GM21576 (cell line): ENCODE data around the gene ROR2.

Source experiments
- ATAC-seq: cut with Tn5 transposase; IDR thresholded peaks from one replicate; pipeline ENCODE4 v1.9.1; 2021; ENCODE audit warnings: mild to moderate bottlenecking, moderate library complexity; ENCODE audit not compliant: unreplicated experiment

Gene ROR2

DNA sequence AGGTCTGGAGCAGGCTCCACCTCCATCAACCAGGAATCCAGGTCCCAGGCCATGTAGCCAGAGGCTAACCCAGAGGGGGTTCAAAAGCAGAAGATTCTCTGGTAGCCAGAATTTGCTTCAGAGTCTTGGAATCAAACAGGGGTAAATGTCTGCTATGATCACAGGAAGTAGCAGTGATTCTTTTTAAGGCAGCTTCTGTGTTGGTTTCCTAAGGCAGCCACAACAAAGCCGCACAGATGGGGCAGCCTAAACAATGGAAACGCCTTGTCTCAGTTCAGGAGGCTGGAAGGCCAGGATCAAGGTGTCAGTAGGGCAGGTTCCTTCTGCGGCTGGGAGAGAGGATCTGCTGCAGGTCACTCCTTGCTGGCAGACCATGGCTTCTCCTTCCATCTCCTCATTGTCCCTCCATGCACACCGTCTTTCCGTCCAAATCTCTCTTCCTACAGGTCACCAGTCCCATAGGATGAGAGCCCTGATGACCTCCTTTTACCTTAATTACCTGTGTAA lies 167.3 kb downstream of the ROR2 start:
- ATAC-seq = no peak

DNA sequence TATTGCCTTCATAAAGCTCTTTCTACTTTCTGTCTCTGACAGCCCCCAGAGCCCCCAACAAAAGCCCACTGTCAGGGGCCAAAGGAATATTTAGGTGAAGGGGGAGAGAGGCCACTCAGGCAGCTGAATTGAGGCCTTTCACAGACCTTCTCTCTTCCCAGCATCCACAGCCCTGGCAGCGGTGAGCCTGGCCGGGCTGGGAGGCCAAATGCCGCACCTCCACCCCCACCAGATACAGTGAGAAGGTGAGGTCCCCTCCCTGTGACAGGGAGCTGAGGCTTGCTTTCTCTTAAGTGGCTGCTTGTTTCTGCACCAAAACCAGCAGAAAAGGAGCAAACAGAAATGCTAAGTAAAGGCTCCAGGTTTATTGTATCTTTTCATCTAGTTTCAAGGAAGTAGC lies 168.1 kb downstream of the ROR2 start:
- no peak for ATAC-seq

DNA sequence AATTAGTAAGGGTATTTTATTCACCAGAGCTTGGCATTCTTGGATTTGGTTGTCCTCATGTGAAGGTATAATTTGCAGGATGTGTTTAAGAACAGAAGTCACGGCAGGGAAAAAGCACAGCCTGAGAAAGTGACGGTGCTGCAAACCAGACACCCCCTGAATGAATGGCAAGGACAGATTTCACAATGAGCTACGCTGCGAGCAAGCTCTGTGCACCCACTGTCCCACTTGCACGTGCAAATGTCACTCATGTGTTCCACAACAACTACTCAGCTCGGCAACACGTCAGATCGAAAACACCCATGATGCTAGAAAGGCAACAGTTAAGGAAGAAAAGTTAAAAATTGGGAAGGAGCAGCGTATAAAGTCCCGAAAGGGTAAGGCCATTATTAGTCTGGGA lies 168.9 kb downstream of the ROR2 start:
- no peak for ATAC-seq

DNA sequence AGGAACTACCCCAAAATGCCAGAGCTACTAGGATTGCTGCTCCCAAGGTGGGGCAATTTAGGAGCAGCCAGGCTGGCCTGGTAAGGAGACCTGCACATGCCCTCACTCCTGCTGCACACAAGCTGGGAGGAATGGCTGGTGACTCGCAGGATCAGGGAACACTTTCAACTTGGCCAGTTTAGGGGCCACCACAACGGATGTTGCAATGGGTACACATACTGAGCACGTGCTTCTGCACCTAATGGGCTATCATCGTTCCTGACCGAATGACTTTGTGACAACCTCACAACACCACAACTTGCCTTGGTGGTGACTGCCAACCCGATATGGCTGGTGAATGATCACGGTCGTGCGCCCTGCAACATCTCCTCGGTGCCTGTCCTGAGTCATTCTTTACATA lies 172.0 kb downstream of the ROR2 start:
- no peak for ATAC-seq

DNA sequence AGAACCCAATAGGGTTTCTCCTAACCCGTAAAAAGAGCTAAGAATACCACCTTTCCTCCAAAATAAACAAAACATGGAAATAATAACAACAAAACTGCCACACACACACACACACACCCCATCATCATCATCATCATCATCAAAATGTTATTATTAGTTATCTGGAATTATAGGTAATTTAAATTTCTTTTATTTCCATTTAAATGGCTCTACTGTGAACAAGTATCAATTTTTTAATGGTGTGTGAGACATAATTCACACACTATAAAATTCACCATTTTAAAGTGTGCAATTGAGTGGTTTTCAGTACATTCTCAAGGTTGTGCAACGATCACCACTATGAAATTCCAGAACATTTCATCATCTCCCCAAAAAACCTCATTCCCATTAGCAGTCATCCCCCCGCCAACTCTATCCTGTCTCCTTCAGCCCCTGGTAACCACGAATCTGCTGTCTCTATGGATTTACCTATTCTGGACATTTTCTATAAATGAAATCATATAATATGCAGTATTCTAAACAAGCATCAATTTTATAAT lies 172.7 kb downstream of the ROR2 start:
- ATAC-seq = no peak

DNA sequence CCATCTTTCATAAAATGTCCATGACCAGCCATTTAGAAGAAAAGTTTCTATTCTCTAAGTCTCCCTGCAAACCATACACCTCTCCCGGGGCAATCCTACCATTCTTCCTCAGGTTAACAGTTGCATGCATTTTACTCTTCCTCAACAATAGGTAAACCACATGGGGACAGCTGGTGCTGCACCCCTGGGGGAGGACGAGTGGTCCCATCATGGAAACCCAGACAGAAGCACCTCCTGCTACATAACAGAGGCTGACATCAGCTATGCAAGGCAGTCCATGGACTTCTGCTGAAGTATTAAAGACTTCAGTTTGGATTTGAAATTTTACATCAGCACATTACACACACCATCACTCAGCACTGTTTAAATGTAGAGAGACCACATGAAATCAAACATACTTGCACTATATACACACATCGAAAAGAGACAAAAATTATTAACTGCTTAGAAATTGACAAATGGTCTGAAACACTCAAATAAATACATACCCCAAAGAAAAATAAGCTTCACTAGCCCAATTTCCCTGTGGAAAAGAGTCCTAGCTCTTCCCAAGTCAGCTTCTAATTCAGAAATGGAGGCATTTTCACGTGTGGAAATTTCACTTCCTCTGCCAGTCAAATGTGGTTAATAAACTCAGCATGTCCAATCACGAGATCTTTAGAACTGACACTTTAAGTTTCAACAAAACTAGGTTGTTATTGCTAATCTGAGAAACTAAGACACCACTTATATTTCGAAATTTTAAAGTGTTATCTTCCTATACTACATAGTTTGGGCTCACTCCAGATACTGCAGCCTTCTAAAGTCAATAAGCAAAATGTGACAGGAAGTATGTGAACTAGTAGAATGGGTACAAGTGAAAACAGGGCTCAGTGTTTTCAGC lies 173.4 kb downstream of the ROR2 start:
- ATAC-seq = no peak

DNA sequence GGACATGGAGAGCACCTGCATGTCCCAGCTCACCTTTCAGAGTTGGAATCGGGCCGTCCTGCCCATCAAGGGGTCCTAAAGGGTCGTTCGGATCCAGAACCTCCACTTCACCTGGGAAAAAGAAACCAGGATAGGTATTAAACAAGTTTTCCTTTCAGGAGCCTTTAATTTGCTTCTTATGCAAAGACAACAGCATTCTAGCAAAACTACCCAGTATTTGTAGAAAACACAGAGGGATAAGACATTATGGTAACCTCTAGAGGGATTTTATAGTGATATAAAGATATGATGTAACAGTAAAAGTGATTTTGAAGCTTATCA lies 174.4 kb downstream of the ROR2 start:
- ATAC-seq = no peak

DNA sequence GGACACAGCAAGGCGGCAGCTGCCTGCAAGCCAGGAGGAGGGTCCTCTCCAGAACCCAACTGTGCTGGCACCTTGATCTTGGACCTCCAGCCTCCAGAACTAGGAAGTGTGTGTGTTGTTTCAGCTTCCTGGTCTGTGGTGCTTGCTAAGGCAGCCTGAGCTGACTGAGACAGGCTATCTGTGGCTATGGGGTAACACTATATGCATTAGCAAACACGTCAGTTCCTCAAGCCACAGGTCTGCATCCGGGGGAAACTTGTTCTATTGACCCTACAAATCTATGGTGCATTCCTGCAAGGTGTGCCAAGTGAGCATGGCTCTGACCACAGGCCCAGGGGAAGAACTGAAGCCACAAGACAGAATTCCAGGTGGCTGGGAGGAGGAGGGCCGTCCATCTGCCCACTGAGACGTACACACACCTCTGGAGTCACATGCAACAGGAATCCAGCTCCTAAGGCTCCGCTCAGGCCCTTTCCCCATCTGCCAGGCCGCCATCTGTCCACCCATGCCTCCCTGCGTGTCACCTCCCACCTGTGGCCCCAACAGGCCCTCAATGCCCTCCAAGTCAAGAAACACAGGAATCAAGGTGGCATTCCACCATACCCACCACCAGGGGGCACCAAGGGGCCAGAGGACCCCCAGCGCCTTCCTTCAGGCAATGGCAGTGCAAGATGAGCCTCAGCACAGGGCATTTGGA lies 174.9 kb downstream of the ROR2 start:
- ATAC-seq = no peak

DNA sequence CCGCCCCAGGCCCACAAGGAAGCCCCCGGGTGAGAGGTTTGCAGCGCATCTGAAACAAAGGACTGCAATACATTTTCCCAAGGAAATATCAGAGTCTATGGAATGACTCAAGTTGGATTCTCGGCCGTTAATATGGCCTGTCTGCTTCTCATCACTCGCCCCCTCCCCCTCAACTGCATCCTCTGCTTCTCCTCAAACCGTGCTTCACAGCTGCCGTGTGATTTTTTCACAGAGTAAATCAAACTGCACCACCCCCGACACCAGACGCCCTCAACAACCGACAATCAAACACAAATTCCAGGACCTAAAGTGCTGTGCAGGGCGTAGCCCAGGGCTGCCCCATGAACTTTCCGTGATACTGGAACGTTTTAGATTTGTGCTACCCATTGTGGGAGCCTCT lies 176.9 kb downstream of the ROR2 start:
- no peak for ATAC-seq

DNA sequence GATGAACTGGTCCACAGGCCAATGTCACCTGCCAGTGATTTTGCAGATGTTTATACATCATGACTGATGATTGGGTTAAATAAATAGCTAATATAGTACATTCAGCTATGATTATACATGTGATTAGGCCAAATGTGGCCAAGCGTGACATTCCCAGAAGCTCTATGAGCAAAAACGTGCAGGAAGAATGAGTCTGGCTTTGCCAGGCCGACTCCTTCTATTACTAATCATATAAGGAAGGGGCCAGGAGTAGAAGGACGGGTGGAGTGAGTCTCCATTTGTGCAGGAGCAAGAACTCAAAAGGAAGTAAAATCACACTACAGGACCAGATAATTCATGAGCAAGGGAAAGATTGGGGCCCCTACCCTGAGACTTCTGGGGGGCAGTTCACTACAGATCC lies 178.2 kb downstream of the ROR2 start:
- no peak for ATAC-seq

DNA sequence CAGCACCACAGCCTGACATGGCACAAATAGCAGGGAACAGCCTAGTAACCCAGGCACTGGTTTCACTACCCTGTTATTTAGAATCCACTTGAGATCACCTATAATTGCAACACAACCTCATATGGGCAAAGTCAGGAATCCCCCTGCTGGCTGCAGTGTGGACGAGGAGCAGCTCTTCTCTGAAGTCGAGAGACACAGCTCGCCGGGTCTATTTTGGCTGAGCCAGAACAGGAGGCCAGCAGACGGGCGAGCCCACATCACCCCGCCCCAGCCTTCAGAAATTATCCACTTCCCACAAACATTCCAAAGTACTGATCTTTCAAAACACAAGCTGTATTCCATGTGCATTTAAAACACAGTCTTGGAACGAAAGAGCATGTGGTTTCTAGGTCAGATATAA lies 179.0 kb downstream of the ROR2 start:
- no peak for ATAC-seq

DNA sequence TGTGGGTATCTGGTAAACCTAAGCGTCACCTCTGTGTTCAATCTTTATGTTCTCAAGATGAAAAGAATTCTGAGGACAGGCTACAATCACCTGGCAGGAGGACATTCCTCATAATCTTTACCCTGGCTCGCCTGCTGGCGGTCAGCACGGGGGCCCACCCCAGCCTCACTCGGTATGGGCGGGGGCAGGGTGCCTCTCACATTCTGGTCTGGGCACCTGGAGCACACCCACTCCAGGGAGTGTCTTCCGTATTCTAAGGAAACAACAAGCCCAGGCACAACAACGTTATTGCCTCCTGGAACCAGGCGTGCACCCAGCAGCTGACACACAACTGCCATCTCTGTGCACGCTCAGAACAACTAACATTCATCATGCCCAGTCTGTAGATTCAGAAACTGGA lies 179.8 kb downstream of the ROR2 start:
- ATAC-seq = no peak

DNA sequence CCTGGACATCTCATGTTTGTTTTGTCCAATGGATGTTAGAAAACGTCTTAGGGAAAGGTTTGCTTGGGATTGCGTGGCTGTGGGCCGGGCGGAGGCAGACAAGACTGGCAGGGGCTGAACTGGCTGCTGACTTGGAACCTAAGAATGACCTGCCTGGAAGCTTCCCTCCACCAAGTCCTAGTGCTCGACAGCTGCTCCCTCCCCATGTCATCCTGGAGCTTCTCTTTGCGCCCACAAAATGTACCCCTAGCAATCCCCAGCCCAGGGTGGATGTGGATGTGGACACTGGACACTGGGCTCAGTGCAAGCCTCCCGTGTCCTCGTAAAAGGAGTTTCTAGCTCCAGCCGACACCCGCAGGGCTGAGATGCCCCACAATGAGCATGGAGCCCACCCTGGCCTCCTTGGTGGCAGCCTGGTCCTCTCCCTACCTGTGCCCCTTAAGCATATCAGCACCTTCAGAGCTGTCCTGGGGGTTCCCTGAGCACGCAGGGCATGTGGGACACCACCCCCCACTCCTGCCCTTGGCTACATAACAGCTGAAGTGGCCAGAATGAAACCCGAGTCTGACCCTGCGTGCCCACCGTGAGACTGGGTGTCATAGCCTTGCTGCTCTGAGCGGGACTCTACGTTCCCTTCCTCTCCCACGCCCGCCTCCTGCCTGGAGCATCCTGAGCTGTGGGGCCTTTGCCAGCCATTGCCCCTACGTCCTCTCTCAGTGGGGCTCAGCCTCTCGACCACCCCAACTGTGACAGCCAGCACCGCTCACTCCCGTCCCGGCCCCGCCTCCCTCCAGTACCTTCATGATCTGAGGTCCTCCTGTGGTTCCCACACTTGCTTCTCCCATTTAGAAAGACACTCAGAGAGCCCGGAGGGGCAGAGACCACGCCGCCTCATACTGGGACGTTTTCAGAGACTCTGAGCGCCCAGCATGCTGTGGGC lies 180.8 kb downstream of the ROR2 start:
- no peak for ATAC-seq

DNA sequence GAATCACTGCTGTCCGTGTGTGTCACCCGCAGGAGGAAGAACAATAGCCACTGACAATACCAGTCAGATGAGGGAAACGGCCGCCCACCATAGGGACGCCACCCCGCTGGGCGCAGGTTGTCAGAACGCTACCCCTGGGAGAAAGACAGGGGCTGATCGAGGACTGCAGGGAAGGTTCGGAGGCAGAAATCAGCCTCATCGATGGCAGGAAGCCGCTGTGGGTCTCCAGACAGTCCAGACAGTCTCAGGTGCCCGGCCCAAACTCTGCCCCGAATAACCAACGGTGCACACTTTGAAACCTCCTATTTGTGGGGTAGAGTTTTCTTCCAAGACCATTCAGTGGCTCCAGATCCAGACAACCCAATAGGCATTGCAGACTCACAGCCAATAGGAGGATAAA lies 181.5 kb downstream of the ROR2 start:
- no peak for ATAC-seq

DNA sequence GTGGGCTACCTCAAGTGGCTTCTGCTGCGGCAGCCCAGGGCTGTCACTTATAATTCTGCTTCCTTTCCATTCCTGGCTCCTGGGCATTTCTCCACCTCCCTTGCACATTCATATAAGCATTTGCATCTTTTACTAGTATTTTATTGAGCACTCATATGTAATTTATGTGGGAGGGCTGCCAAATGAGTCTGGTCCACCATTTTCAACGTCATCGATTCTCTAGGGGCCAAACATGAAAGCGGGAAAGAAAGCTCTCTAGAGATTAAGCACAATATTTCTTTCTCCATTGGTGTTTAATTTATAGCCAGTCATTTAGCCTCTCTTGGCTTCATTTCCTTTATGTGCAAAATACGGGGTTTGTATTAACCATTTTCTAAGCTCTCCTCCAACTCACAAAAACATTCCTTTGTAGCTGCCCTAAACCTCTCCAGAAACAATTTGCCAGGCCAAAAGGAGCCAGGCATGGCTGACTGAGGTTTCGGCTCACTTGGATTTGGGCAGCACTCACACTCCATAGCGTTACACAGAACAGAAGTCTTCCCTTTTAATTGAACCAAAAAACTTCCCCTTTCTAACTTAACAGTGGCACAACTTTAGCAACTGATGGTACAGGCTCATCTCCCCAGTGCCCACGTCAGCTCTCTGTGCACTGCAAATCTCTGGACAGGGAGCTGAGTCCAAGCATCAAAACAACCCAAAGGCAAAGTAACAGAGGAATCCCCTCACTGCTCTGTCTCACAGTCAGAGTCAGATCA lies 183.5 kb downstream of the ROR2 start:
- no peak for ATAC-seq

DNA sequence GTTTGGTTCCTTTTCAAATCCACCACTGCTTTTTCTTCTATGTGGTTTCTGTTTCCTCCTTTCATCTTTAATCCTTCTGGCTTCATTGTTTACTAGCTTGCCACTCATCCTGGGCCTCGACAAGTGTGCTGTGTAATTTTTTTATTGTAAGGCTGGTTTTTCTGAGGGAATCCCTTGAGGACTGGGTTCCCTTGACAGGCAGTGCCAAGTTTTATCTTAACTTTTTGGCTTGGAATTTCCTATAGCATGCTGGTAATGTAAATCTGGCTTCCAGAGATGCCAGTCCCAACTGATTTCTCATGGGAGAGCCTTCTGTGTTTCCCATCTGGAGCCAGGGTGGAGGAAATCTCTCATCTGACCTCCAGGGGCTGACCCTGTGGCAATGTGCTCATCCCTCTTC lies 184.7 kb downstream of the ROR2 start:
- ATAC-seq = no peak

DNA sequence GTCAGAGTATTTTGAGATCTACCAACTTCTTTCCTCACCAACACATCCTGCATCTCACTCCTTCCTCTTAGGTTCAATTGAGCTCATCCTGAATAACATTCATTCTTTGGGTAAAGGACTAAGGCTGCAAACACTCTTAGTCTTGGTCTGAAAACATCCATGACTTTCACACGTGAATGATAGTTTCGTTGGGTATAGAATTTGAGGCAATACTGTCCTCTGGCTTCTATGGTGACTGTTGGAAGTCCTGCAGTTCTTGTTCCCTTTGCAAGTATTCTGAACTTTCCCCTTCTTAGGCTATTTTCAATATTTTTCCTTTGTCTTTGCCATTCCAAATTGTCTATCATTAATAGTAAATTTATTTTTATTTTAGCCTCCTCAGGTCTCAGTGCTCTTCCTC lies 185.4 kb downstream of the ROR2 start:
- no peak for ATAC-seq

DNA sequence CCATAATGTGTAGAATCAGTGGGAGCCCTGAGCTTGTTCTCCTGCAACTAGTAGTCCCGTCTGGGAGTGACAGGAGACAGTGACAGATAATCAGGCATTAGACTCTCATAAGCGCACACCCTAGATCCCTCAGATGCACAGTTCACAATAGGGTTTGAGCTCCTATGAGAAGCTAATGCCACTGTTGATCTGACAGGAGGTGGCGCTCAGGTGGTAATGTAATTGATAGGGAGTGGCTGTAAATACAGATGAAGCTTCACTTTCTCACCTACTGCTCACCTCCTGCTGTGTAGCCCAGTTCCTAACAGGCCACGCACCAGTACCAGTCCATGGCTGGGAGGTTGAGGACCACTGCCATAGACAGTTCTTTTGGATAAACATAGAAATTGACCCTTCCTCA lies 188.7 kb downstream of the ROR2 start:
- ATAC-seq = no peak

DNA sequence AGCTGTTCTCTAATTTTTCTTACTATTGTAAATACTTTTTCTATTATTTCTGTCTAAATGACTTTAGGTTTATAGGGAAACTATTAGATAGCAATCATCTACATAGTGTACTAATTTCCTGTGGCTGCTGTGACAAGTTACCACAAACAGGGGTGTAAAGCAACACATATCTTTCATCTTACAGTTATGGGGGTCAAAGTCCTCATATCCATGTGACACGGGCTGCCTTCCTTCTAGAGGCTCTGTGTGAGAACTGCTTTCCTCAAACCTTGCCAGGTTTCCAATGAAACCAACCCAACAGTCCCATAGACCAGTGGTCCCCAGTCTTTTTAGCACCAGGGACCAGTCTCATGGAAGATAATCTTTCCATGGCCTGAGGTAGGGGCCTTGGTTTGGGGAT lies 189.1 kb downstream of the ROR2 start:
- ATAC-seq = no peak

DNA sequence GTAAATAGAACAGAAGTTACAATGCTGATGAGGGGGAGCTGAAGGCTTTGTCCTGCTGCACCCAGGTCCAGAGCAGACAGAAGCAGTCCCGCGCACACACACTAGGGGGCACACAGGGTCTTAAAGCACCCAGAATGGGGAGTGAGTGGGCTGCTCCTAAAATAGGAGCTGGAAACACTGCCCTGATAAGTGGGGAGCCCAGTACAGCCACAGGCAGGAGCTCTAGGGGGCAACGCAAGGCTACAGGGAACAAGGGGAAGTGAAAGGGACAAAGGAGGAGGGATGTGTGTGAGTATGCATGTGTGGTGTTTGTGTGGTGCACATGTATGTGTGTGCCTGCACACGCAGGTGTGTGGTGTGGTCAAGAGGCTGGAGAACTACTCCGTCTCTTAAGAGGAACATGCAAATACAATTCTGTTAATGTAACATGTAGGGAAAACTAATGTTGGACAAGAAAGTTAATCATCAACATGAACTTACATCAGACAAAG lies 191.5 kb downstream of the ROR2 start:
- ATAC-seq = no peak
